DMS153 treated with DMSO at 0.1 percent for 48 hours (cell line): Measurements from ENCODE around the gene MRPL12.

Experiments used
- DNase-seq: peaks from one replicate; lab custom pipeline; 2025; ENCODE audit not compliant: unreplicated experiment; lab: John Stamatoyannopoulos, UW

The MRPL12 gene

GRCh38 chr17:81682565-81683207 lies 20.5 kb upstream of the MRPL12 start:
- no peak for DNase-seq

GRCh38 chr17:81683208-81683583 lies 20.0 kb upstream of the MRPL12 start:
- DNase-seq = no peak

GRCh38 chr17:81683584-81684441 lies 19.4 kb upstream of the MRPL12 start, which contains the start of the genes ARL16 and HGS:
ARL16 (minus strand) TSS chr17:81683797; CDS start chr17:81683753, 44 bp downstream.
HGS (plus strand) TSS chr17:81684011; CDS start chr17:81684067, 56 bp downstream.
- DNase-seq = peak; percentile 98

- no peak for DNase-seq
Measured at GRCh38 chr17:81684442-81684911, 18.7 kb upstream of the MRPL12 start.

GRCh38 chr17:81685108-81685507 lies 18.1 kb upstream of the MRPL12 start:
- no peak for DNase-seq

GRCh38 chr17:81686614-81687013 lies 16.6 kb upstream of the MRPL12 start:
- no peak for DNase-seq

- DNase-seq = no peak
Measured at GRCh38 chr17:81687770-81688541, 15.2 kb upstream of the MRPL12 start.

- no peak for DNase-seq
Measured at GRCh38 chr17:81688616-81689015, 14.6 kb upstream of the MRPL12 start.

GRCh38 chr17:81690066-81690465 lies 13.1 kb upstream of the MRPL12 start:
- DNase-seq = no peak

GRCh38 chr17:81690549-81690948 lies 12.6 kb upstream of the MRPL12 start:
- no peak for DNase-seq

- DNase-seq = no peak
Measured at GRCh38 chr17:81691196-81691595, 12.0 kb upstream of the MRPL12 start.

GRCh38 chr17:81691608-81692007 lies 11.6 kb upstream of the MRPL12 start:
- no peak for DNase-seq

- no peak for DNase-seq
Measured at GRCh38 chr17:81693509-81694210, 9.5 kb upstream of the MRPL12 start.

- no peak for DNase-seq
Measured at GRCh38 chr17:81694810-81695209, 8.4 kb upstream of the MRPL12 start.

GRCh38 chr17:81695211-81695610 lies 8.0 kb upstream of the MRPL12 start:
- DNase-seq = no peak

- DNase-seq = no peak
Measured at GRCh38 chr17:81695801-81696200, 7.4 kb upstream of the MRPL12 start.

GRCh38 chr17:81696218-81696941 lies 6.8 kb upstream of the MRPL12 start:
- DNase-seq = no peak

- no peak for DNase-seq
Measured at GRCh38 chr17:81697261-81698044, 5.7 kb upstream of the MRPL12 start.
